ENCODE results near the gene KRT33A.

The KRT33A gene

DNA sequence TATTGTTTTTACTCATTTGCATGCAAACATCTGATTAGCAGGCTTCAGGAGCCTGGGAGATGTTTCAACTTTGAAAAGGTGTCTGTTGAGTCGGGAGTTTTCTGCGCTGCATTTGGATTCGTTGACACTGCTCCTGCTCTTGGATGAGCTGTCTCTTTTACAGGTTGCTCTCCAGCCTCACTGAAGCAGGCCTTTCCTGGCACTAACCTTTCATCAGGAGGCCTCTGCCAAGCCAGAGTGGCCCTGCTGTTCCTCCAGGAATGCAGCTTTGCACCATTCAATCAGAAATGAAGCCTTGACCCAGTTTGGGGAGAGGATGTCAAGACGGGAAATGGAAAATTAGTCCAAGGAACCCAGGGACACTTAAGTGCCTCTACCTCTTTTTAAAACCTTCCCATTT, 47.6 kb downstream of the KRT33A start:
- DNase-seq (ENCODE audit: low read depth in 2 of 2) = no peak

DNA sequence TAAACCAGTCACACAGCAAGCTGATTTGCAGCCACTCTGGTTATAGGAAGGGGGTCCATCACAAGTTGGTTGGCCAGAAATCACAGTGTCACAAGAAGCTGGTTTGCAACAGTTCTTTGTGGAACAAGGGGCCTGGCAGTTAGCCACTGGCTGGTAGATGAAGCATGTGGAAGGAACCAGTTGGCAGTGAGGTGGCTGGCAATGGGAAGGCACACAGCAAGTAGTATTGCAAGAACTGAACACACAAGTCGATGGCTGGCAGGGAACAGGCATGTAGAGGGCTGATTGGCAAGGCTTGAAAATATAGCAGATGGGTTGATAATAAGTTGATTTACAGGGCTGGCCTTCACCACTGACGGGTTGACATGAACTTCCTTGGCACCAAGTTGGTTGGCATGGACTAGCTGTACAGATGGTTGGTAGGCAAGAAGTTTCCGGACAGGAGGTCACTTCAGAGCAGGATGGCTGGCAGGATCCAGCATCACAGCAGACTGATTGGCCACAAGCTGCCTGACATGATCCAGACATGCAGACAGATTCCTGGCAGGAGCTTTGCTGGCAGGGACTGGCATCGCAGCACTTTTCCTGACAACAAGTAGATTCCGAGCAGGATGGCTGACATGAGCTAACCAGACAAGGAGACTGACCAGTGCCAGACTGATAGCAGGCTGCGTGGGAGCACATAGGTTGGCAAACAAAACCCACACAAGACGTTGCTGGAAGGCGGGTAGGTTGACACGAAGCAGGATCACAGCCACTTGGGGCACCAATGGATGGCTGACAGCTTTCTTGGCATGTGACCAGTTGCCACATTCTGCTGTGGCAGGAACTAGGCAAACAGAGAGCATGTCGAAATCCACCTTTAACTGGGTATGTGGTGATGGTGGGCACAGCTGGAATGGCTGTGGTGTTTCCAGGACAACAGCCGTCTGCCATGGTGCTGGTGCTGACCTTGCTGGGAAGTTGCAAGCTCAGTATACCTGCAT, 48.4 kb downstream of the KRT33A start, which contains the start of gene KRTAP29-1:
Gene KRTAP29-1, minus strand, starts transcription at position 936 of the 986 bp plus-strand sequence. Its CDS starts 0 bp downstream, at position 936.
- DNase-seq (ENCODE audit: low read depth in 2 of 2) = no peak

- no peak for DNase-seq (ENCODE audit: low read depth in 2 of 2)
Measured at GRCh38 chr17:41301204-41301790, 49.3 kb downstream of the KRT33A start.

GRCh38 chr17:41298458-41299135, 52.0 kb downstream of the KRT33A start:
- no peak for DNase-seq (ENCODE audit: low read depth in 2 of 2)

DNA sequence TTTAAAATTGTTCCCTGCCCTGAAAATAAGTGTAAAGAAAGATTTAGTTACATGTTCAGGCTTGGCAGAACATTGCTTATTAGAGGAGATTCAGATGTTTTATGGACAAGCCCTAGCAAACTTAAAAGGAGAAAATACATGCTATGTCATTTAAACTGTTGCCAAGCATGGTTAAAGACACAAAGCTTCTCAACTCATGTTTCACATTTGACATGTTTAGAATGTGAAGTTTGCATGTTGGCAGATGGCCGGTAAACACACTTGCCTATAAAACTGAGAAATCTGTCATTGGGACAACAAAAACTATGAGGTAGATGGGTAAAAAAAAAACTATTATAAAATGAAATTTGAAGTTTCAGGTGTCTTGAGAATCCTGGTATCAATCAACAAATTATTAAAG, 53.8 kb downstream of the KRT33A start:
- no peak for DNase-seq (ENCODE audit: low read depth in 2 of 2)

Data from stimulated activated CD8-positive, alpha-beta memory T cell treated with anti-CD3 and anti-CD28 coated beads, Interleukin-7, amount 100 ng/mL, for 4 hours (primary cell).